HepG2 (cell line): Measurements from ENCODE around the gene HYCC2. TPM values are rescaled to one million over a fixed set of nuclear protein-coding genes. Genes with fewer than 3 reads are reported as not detected.

Source experiments
- ARNT ChIP-seq: fragments of 450-650 bp; IDR thresholded peaks from 2 replicates; pipeline ENCODE4 v1.6.1; 2017
- CBX1 ChIP-seq: IDR thresholded peaks from one replicate; pipeline ENCODE4 v1.6.1; 2016; ENCODE audit warnings: antibody characterized with exemption, low read depth
- EHMT2 ChIP-seq: fragments of 200-600 bp; sonication (generic); IDR thresholded peaks from 2 replicates; pipeline ENCODE4 v1.7.0; 2017; ENCODE audit warnings: antibody characterized with exemption, low read depth, low read length, borderline replicate concordance
- EP300 ChIP-seq, 3 experiments: sonication (generic) in 1 of 3; formaldehyde crosslinking in 1 of 3; IDR thresholded peaks; 2 replicates each; pipeline versions ENCODE4 v1.5.1 to v1.6.1; 2011 to 2020; ENCODE audit warnings: low read depth in 2 of 3, low read length in 2 of 3, borderline replicate concordance in 1 of 3, improper control_type of control experiment in 1 of 3, mild to moderate bottlenecking in 1 of 3, missing genetic modification reagents in 1 of 3, moderate library complexity in 1 of 3
- FOSL1 ChIP-seq: sonication (generic); formaldehyde crosslinking; IDR thresholded peaks from 2 replicates; pipeline ENCODE4 v1.9.0; 2021; ENCODE audit warnings: missing genetic modification reagents, borderline replicate concordance
- GZF1 ChIP-seq: sonication (generic); formaldehyde crosslinking; IDR thresholded peaks from 2 replicates; pipeline ENCODE4 v1.5.1; 2020; ENCODE audit warnings: mild to moderate bottlenecking, missing genetic modification reagents
- HNF4A ChIP-seq: sonication (generic); formaldehyde crosslinking; IDR thresholded peaks from 2 replicates; pipeline ENCODE4 v1.4.0; 2020; ENCODE audit warnings: missing genetic modification reagents
- MTF1 ChIP-seq: sonication (generic); formaldehyde crosslinking; IDR thresholded peaks from 2 replicates; pipeline ENCODE4 v1.5.0; 2020; ENCODE audit warnings: missing genetic modification reagents
- MTF2 ChIP-seq: sonication (generic); formaldehyde crosslinking; IDR thresholded peaks from 2 replicates; pipeline ENCODE4 v1.5.0; 2020; ENCODE audit warnings: missing genetic modification reagents, borderline replicate concordance
- RARG ChIP-seq: sonication (generic); formaldehyde crosslinking; IDR thresholded peaks from 2 replicates; pipeline ENCODE4 v1.4.0; 2020; ENCODE audit warnings: low read depth, mild to moderate bottlenecking, missing genetic modification reagents
- RBFOX2 ChIP-seq: fragments of 200-400 bp; formaldehyde crosslinking; IDR thresholded peaks from 2 replicates; pipeline ENCODE4 v1.6.1; 2017; ENCODE audit warnings: low read depth, mild to moderate bottlenecking, low read length
- RFX5 ChIP-seq: IDR thresholded peaks from 2 replicates; pipeline ENCODE4 v1.6.1; 2011; ENCODE audit warnings: low read depth, low read length, improper control_type of control experiment
- SETDB1 ChIP-seq: sonication (generic); formaldehyde crosslinking; IDR thresholded peaks from 2 replicates; pipeline ENCODE4 v1.5.1; 2020; ENCODE audit warnings: missing genetic modification reagents, mild to moderate bottlenecking, borderline replicate concordance
- SP2 ChIP-seq: sonication (generic); formaldehyde crosslinking; IDR thresholded peaks from 2 replicates; pipeline ENCODE4 v1.5.1; 2020; ENCODE audit warnings: mild to moderate bottlenecking, missing genetic modification reagents
- SRF ChIP-seq: IDR thresholded peaks from 2 replicates; pipeline ENCODE4 v1.6.1; 2011; ENCODE audit warnings: mild to moderate bottlenecking, low read depth, low read length, moderate library complexity
- SRY ChIP-seq: sonication (generic); formaldehyde crosslinking; IDR thresholded peaks from 2 replicates; pipeline ENCODE4 v1.8.0; 2022; ENCODE audit warnings: mild to moderate bottlenecking, missing genetic modification reagents
- TBX3 ChIP-seq: fragments of 450-650 bp; IDR thresholded peaks from 2 replicates; pipeline ENCODE4 v1.6.1; 2017; ENCODE audit warnings: antibody characterized with exemption, mild to moderate bottlenecking, inconsistent platforms, borderline replicate concordance
- TCF7L2 ChIP-seq: IDR thresholded peaks from 2 replicates; pipeline ENCODE4 v1.6.1; 2011; ENCODE audit warnings: mild to moderate bottlenecking, low read depth, low read length, moderate library complexity
- ZBTB1 ChIP-seq: sonication (generic); formaldehyde crosslinking; IDR thresholded peaks from 2 replicates; pipeline ENCODE4 v1.4.0; 2020; ENCODE audit warnings: missing genetic modification reagents, borderline replicate concordance
- ZBTB46 ChIP-seq: sonication (generic); formaldehyde crosslinking; IDR thresholded peaks from 2 replicates; pipeline ENCODE4 v1.4.0; 2020; ENCODE audit warnings: mild to moderate bottlenecking, missing genetic modification reagents, borderline replicate concordance
- ZEB1 ChIP-seq: IDR thresholded peaks from 2 replicates; pipeline ENCODE4 v1.6.1; 2012; ENCODE audit warnings: mild to moderate bottlenecking, low read depth, inconsistent platforms; ENCODE audit not compliant: insufficient replicate concordance
- ZNF260 ChIP-seq: sonication (generic); formaldehyde crosslinking; IDR thresholded peaks from 2 replicates; pipeline ENCODE4 v1.4.0; 2020; ENCODE audit warnings: missing genetic modification reagents, low read depth, mild to moderate bottlenecking, borderline replicate concordance
- ZNF691 ChIP-seq: sonication (generic); formaldehyde crosslinking; IDR thresholded peaks from 2 replicates; pipeline ENCODE4 v1.4.0; 2020; ENCODE audit warnings: missing genetic modification reagents, low read depth, mild to moderate bottlenecking, borderline replicate concordance
- ZNF746 ChIP-seq: sonication (generic); formaldehyde crosslinking; IDR thresholded peaks from 2 replicates; pipeline ENCODE4 v1.8.0; 2022; ENCODE audit warnings: mild to moderate bottlenecking, missing genetic modification reagents
- ZSCAN21 ChIP-seq: sonication (generic); formaldehyde crosslinking; IDR thresholded peaks from 2 replicates; pipeline ENCODE4 v1.8.0; 2022; ENCODE audit warnings: mild to moderate bottlenecking, missing genetic modification reagents, moderate library complexity, borderline replicate concordance
- polyA plus RNA-seq, 8 experiments: library from polyadenylated mRNA; depleted of rRNA in 3 of 8; stranded (reverse) in 7 of 8; unstranded in 1 of 8; fragments of >200 nt; fragmentation: Illumina TruSeq in 4 of 8; extraction: Trizol in 4 of 8; gene quantifications; 2 replicates each; pipeline versions ENCODE4 v1.2.1 to v1.2.3, GENCODE V29; 2011 to 2016; ENCODE audit warnings: low read depth in 4 of 8, missing spikeins in 1 of 8, mixed read lengths in 1 of 8; ENCODE audit not compliant: insufficient read depth in 1 of 8
- total RNA-seq, 5 experiments: library from RNA; depleted of rRNA; stranded (reverse); fragments of >200 nt; fragmentation: Illumina TruSeq; extraction: Trizol; gene quantifications; 2 replicates each; pipeline ENCODE4 v1.2.3, GENCODE V29; 2016; ENCODE audit warnings: low read depth in 1 of 5
- TF ChIP-seq, protein P1 (sequence below): sonication (generic); formaldehyde crosslinking; IDR thresholded peaks from 2 replicates; pipeline ENCODE4 v1.4.0; 2020; ENCODE audit warnings: missing genetic modification reagents

The HYCC2 gene
- total and polyA plus RNA-seq, 2 of the 13 experiments (the other 11 are each of a cell fraction or from before 2014, with no cell fraction given), result 4.7 to 13.9 TPM

DNA sequence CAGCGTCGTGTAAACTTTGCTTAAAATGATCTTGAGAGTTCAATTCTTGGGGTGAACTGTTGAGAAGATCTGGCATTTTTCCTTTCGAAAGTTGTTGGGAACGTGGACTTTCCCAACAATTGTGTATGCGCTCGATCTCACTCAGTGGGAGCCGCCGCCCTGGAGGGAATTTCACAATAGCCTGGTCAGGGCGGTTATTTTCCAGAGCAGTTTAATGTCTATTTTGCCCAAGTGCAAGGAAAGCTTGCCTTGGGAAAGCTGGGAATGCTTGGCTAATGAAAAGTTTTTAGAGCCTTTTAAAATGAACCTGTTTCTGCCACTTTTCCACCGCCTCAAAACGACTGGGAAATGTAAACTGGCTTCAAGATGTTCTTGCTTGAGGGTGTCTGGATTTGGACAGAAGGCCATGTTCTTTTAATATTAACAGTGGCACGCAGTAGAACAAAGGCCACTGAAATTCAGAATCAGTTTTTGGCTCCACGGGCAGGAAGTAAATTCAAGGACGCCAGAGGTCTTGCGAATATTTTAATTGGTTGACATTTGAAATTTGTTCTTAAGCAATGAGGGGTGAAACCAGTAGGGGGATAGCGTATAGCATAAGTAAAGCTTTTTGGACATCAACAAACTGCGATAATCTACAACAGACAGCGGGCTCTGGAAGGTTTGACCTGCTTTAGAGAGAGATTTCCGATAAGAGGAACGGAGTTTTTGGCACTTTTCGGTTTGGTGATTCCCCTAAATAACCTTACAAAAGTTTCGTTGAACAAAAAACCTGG, 45.7 kb upstream of the HYCC2 start (continued):
- TF ChIP-seq SRF, result 0 out of 2 replicates have a peak, but pooled peaks have one; percentile 14
- no peak for TF ChIP-seq HNF4A (CRISPR knock-in tag)
- TF ChIP-seq EP300 (IDR thresholded peaks at IDR 0.05; ENCODE audit: low read depth in 2 of 2, low read length in 2 of 2), result peak; percentile 22 to 53; a peak in 2 of 4 replicates
- no peak for TF ChIP-seq EP300 (CRISPR knock-in tag; IDR thresholded peaks at IDR 0.05; ENCODE audit: borderline replicate concordance)
- no peak for TF ChIP-seq ZEB1
- no peak for TF ChIP-seq CBX1
- no peak; the same call in 1 of the 2 replicates for TF ChIP-seq RBFOX2
- TF ChIP-seq MTF2 (CRISPR knock-in tag), result no peak
- TF ChIP-seq ZBTB46, result no peak; the same call in none of the 2 replicates
- TF ChIP-seq FOSL1 (CRISPR knock-in tag), result no peak
- TF ChIP-seq RFX5, result no peak
- no peak for TF ChIP-seq EHMT2
- TF ChIP-seq SETDB1 (CRISPR knock-in tag), result no peak
- TF ChIP-seq, protein P1, sequence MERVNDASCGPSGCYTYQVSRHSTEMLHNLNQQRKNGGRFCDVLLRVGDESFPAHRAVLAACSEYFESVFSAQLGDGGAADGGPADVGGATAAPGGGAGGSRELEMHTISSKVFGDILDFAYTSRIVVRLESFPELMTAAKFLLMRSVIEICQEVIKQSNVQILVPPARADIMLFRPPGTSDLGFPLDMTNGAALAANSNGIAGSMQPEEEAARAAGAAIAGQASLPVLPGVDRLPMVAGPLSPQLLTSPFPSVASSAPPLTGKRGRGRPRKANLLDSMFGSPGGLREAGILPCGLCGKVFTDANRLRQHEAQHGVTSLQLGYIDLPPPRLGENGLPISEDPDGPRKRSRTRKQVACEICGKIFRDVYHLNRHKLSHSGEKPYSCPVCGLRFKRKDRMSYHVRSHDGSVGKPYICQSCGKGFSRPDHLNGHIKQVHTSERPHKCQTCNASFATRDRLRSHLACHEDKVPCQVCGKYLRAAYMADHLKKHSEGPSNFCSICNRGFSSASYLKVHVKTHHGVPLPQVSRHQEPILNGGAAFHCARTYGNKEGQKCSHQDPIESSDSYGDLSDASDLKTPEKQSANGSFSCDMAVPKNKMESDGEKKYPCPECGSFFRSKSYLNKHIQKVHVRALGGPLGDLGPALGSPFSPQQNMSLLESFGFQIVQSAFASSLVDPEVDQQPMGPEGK (CRISPR knock-in tag), result no peak; the same call in none of the 2 replicates
- TF ChIP-seq RARG (CRISPR knock-in tag), result 0 out of 2 replicates have a peak, but pooled peaks have one; percentile 57
- TF ChIP-seq ZSCAN21 (CRISPR knock-in tag), result no peak
- TF ChIP-seq ZNF691 (CRISPR knock-in tag), result no peak
- no peak for TF ChIP-seq GZF1
- TF ChIP-seq TCF7L2, result no peak
- TF ChIP-seq ARNT, result no peak
- TF ChIP-seq ZNF746 (CRISPR knock-in tag), result 0 out of 2 replicates have a peak, but pooled peaks have one; percentile 18
- TF ChIP-seq TBX3, result no peak
- no peak for TF ChIP-seq SP2 (CRISPR knock-in tag)
- 0 out of 2 replicates have a peak, but pooled peaks have one; percentile 49 for TF ChIP-seq MTF1 (CRISPR knock-in tag)
- TF ChIP-seq ZNF260 (CRISPR knock-in tag), result no peak
- TF ChIP-seq SRY, result no peak
- no peak for TF ChIP-seq ZBTB1 (CRISPR knock-in tag)
